Measurements from ENCODE around the gene CHRDL1.
"Not testable (repeated sequence)": the region's sequence is repeated elsewhere in the genome, so short reads cannot be mapped to it uniquely, and the experiment has no call there.

Gene CHRDL1

DNA sequence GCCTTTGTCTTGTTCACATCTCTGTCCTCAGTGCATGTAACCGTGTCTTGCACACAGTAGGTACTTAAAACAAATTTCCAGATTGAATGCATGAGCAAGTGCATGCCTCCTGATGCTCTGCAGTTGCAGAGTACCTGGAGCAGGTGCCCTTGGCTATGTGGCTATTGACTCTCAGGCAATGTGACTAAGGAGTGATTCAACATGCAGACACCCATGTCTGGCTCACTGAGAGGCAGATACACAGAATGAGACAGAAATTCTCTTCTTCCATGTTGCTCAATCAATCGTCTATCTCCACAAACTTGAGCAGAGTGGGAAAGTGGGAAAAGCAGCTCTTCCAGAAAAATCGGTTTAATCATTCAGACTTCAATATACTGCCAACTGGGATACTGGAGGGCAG lies 111.0 kb downstream of the CHRDL1 start:
- Histone ChIP-seq H3K27me3 (ENCODE audit: control insufficient read depth, insufficient read depth, low read length) (no peaks in the 10 kb centered on the region), H3K9me3 (ENCODE audit: control insufficient read depth, low read length) (no peaks in the 10 kb centered on the region), H3K4me1 (ENCODE audit: control insufficient read depth, insufficient read depth, low read length) (no peaks in the 10 kb centered on the region), H3K4me3 (ENCODE audit: low read length) (no peak overlapping the region), H3K36me3 (ENCODE audit: control insufficient read depth, insufficient read depth, low read length) (no peaks in the 10 kb centered on the region), H3K9ac (ENCODE audit: low read length) (no peak overlapping the region)

GRCh38 chrX:110683925-110684324 lies 111.7 kb downstream of the CHRDL1 start:
- H3K4me1 ChIP-seq (ENCODE audit: control insufficient read depth, insufficient read depth, low read length), result no peaks in the 10 kb centered on the region
- no peak overlapping the region for H3K4me3 ChIP-seq (ENCODE audit: low read length)
- H3K9ac ChIP-seq (ENCODE audit: low read length), result no peak overlapping the region
- no peaks in the 10 kb centered on the region for H3K9me3 ChIP-seq (ENCODE audit: control insufficient read depth, low read length)
- H3K36me3 ChIP-seq (ENCODE audit: control insufficient read depth, insufficient read depth, low read length), result no peaks in the 10 kb centered on the region
- no peaks in the 10 kb centered on the region for H3K27me3 ChIP-seq (ENCODE audit: control insufficient read depth, insufficient read depth, low read length)

DNA sequence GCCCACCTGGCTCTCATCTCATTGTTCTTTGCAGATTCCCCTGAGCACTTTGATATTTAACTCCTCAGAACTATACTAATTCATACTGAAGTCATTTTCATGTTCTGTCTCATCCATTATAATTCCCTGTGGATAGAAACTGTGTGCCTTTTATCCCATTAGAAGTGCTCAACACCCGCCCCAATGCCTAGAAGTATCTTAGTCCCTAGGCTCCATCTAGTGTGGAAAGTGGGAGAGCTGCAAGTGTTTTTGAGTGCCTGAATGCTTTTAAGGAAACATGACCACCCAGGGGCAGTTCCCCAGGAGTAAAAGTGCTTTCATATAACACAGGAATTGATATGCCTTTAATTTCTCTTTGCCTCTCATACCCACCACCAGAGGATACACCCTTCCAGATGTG lies 117.0 kb downstream of the CHRDL1 start:
- H3K4me3 ChIP-seq (ENCODE audit: low read length), result no peak overlapping the region
- no peaks in the 10 kb centered on the region for H3K27me3 ChIP-seq (ENCODE audit: control insufficient read depth, insufficient read depth, low read length)
- no peak overlapping the region for H3K9ac ChIP-seq (ENCODE audit: low read length)
- H3K36me3 ChIP-seq (ENCODE audit: control insufficient read depth, insufficient read depth, low read length), result no peaks in the 10 kb centered on the region
- H3K4me1 ChIP-seq (ENCODE audit: control insufficient read depth, insufficient read depth, low read length), result no peaks in the 10 kb centered on the region
- no peaks in the 10 kb centered on the region for H3K9me3 ChIP-seq (ENCODE audit: control insufficient read depth, low read length)

GRCh38 chrX:110675886-110676285 lies 119.7 kb downstream of the CHRDL1 start:
- Histone ChIP-seq H3K36me3 (ENCODE audit: control insufficient read depth, insufficient read depth, low read length) (no peaks in the 10 kb centered on the region), H3K9me3 (ENCODE audit: control insufficient read depth, low read length) (no peaks in the 10 kb centered on the region), H3K4me3 (ENCODE audit: low read length) (no peak overlapping the region), H3K27me3 (ENCODE audit: control insufficient read depth, insufficient read depth, low read length) (no peaks in the 10 kb centered on the region), H3K4me1 (ENCODE audit: control insufficient read depth, insufficient read depth, low read length) (no peaks in the 10 kb centered on the region), H3K9ac (ENCODE audit: low read length) (no peak overlapping the region)

DNA sequence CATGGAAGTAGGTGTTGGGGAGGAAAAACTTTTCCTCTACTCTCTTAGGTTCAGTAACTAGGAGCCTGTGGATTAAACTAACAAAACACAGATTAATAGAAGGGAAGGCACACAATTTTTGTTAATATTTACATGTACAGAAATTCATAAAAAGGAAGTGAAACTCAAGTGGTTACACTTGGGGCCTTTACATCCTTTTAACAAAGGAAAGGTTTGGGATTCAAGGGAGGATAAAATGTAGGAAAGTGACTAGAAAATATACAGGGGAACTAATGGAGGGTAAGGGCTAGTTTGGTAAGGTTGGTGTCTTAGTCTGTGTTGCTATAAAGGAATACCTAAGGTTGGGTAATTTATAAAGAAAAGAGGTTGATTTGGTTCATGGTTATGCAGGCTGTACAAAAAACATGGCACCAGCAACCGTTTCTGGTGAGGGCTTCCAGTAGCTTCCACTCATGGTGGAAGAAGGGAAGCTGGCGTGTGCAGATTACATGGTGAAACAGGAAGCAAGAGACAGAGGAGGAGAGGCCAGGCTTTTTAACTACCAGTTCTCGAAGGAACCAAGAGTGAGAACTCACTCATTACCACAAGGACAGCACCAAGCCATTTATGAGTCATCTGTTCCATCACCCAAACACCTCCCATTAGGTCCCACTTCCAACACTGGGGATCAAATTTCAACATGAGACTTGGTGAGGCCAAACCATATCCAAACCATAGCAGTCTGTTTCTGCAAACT lies 124.4 kb downstream of the CHRDL1 start:
- no peaks in the 10 kb centered on the region for H3K36me3 ChIP-seq (ENCODE audit: control insufficient read depth, insufficient read depth, low read length)
- H3K4me1 ChIP-seq (ENCODE audit: control insufficient read depth, insufficient read depth, low read length), result no peaks in the 10 kb centered on the region
- H3K9me3 ChIP-seq (ENCODE audit: control insufficient read depth, low read length), result no peaks in the 10 kb centered on the region
- no peak overlapping the region for H3K9ac ChIP-seq (ENCODE audit: low read length)
- H3K27me3 ChIP-seq (ENCODE audit: control insufficient read depth, insufficient read depth, low read length), result no peaks in the 10 kb centered on the region
- H3K4me3 ChIP-seq (ENCODE audit: low read length), result no peak overlapping the region

- Histone ChIP-seq H3K4me1 (ENCODE audit: control insufficient read depth, insufficient read depth, low read length) (no peaks in the 10 kb centered on the region), H3K9ac (ENCODE audit: low read length) (no peak overlapping the region), H3K36me3 (ENCODE audit: control insufficient read depth, insufficient read depth, low read length) (no peaks in the 10 kb centered on the region), H3K9me3 (ENCODE audit: control insufficient read depth, low read length) (no peaks in the 10 kb centered on the region), H3K27me3 (ENCODE audit: control insufficient read depth, insufficient read depth, low read length) (no peaks in the 10 kb centered on the region), H3K4me3 (ENCODE audit: low read length) (no peak overlapping the region)
Measured at GRCh38 chrX:110669572-110669971, 126.0 kb downstream of the CHRDL1 start.

GRCh38 chrX:110667706-110668105 lies 127.9 kb downstream of the CHRDL1 start:
- H3K9me3 ChIP-seq (ENCODE audit: control insufficient read depth, low read length), result no peaks in the 10 kb centered on the region
- H3K4me3 ChIP-seq (ENCODE audit: low read length), result no peak overlapping the region
- no peaks in the 10 kb centered on the region for H3K27me3 ChIP-seq (ENCODE audit: control insufficient read depth, insufficient read depth, low read length)
- H3K9ac ChIP-seq (ENCODE audit: low read length), result no peak overlapping the region
- H3K4me1 ChIP-seq (ENCODE audit: control insufficient read depth, insufficient read depth, low read length), result no peaks in the 10 kb centered on the region
- H3K36me3 ChIP-seq (ENCODE audit: control insufficient read depth, insufficient read depth, low read length), result no peaks in the 10 kb centered on the region

DNA sequence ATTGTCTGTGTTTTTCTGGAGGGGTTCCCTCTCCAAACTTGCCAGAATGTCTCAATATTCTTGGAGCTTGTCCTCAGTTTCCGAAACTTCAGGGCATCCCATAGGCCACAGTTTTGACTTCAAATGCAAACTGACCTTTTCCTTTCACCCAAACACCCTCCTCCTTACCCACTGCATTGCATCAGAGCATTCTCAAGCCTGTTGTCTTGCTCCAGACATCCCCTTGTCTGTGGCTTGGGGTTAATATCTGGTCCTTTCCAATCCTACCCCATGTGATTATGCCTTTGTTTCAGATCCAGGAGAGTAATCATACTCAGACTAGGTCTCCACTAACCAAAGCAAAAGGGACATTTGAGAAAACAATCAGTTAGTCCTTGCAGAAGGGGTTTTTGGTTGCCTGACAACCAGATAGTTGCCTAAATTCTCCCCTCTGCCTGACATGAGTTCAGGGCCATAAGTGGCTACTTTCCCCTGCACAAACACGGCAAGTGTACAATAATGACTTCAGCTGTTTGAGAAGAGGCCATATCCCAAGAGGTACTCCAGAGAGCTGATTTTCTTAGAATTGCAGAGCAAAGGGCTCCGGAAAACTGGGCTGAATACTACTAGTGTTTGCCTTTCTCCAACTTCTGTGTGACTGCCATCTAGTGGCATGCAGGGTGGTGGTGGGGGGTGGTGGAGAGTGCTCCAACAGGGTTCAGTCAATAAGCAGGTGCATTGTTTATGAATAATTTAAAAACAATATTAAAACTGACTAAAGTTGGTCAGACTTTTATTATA lies 130.2 kb downstream of the CHRDL1 start:
- Histone ChIP-seq H3K27me3 (ENCODE audit: control insufficient read depth, insufficient read depth, low read length) (no peaks in the 10 kb centered on the region), H3K4me3 (ENCODE audit: low read length) (no peak overlapping the region), H3K9me3 (ENCODE audit: control insufficient read depth, low read length) (no peaks in the 10 kb centered on the region), H3K9ac (ENCODE audit: low read length) (no peak overlapping the region), H3K36me3 (ENCODE audit: control insufficient read depth, insufficient read depth, low read length) (no peaks in the 10 kb centered on the region), H3K4me1 (ENCODE audit: control insufficient read depth, insufficient read depth, low read length) (no peaks in the 10 kb centered on the region)

DNA sequence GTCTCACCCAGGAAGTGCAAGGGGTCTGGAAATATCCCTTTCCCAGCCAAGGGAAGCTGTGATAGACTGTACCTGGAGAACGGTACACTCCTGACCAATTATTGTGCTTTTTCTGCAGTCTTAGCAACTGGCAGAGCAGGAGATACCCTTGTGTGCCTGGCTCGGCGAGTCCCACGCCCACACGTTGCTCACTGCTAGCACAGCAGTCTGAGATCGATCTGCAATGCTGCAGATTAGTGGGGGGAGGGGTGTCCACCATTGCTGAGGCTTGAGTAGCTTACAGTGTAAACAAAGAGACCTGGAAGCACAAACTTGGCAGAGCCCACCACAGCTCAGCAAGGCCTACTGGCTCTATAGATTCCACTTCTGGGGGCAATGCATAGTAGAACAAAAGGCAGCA lies 138.5 kb downstream of the CHRDL1 start:
- H3K9ac ChIP-seq (ENCODE audit: low read length), result no peak overlapping the region
- H3K4me3 ChIP-seq (ENCODE audit: low read length), result no peak overlapping the region
- H3K9me3 ChIP-seq (ENCODE audit: control insufficient read depth, low read length), result no peaks in the 10 kb centered on the region
- H3K27me3 ChIP-seq (ENCODE audit: control insufficient read depth, insufficient read depth, low read length), result no peaks in the 10 kb centered on the region
- H3K36me3 ChIP-seq (ENCODE audit: control insufficient read depth, insufficient read depth, low read length), result no peaks in the 10 kb centered on the region
- H3K4me1 ChIP-seq (ENCODE audit: control insufficient read depth, insufficient read depth, low read length), result no peaks in the 10 kb centered on the region

GRCh38 chrX:110654280-110654679 lies 141.3 kb downstream of the CHRDL1 start:
- not testable (repeated sequence) for H3K36me3 ChIP-seq (ENCODE audit: control insufficient read depth, insufficient read depth, low read length); H3K27me3 ChIP-seq (ENCODE audit: control insufficient read depth, insufficient read depth, low read length); H3K4me1 ChIP-seq (ENCODE audit: control insufficient read depth, insufficient read depth, low read length); H3K4me3 ChIP-seq (ENCODE audit: low read length); H3K9me3 ChIP-seq (ENCODE audit: control insufficient read depth, low read length); H3K9ac ChIP-seq (ENCODE audit: low read length)

DNA sequence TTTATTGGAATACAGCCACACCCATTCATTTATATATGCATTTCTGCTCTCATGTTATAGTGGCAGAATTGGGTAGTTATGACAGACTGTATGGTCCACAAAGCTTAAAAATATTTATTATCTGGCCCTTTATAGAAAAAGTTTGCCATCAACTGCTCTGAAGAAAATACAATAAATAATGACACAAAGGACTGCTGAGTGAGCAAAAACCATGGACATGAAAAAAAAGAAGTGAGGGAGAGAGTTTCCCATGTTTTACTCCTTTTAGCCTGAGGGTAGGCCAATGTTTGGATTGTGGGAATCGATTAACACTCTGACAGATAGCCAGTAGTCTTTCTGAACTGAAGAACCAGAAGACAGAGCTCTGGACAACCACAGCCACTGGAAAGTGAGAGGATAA lies 149.2 kb downstream of the CHRDL1 start:
- Histone ChIP-seq H3K4me3 (ENCODE audit: low read length) (no peak overlapping the region), H3K4me1 (ENCODE audit: control insufficient read depth, insufficient read depth, low read length) (no peaks in the 10 kb centered on the region), H3K27me3 (ENCODE audit: control insufficient read depth, insufficient read depth, low read length) (no peaks in the 10 kb centered on the region), H3K36me3 (ENCODE audit: control insufficient read depth, insufficient read depth, low read length) (no peaks in the 10 kb centered on the region), H3K9me3 (ENCODE audit: control insufficient read depth, low read length) (no peaks in the 10 kb centered on the region), H3K9ac (ENCODE audit: low read length) (no peak overlapping the region)
